ENCODE results near the gene OVCA2. TPM values are rescaled to one million over a fixed set of nuclear protein-coding genes. Genes with fewer than 3 reads are reported as not detected.

The OVCA2 gene
- polyA plus RNA-seq, 5 donors, result 6.8 to 17.5 (median 9.2) TPM

GRCh38 chr17:2051061-2051932 is 9.5 kb downstream of the OVCA2 start:
- DNase-seq, result no peak

- DNase-seq, result no peak
Measured at GRCh38 chr17:2051933-2052559, 10.2 kb downstream of the OVCA2 start.

- no peak for DNase-seq
Measured at GRCh38 chr17:2053380-2054261, 11.8 kb downstream of the OVCA2 start.

GRCh38 chr17:2054262-2054511 is 12.4 kb downstream of the OVCA2 start:
- DNase-seq, result no peak

GRCh38 chr17:2054512-2055291 is 12.9 kb downstream of the OVCA2 start, which contains the start of gene HIC1:
Gene HIC1, plus strand, starts transcription at chr17:2055103. Its CDS starts 1,588 bp downstream, at chr17:2056691.
- peak in 1 of 2 donors; percentile 81 for DNase-seq

GRCh38 chr17:2055292-2056205 is 13.7 kb downstream of the OVCA2 start:
- DNase-seq, result no peak

GRCh38 chr17:2056206-2057174 is 14.7 kb downstream of the OVCA2 start:
- DNase-seq, result peak in 1 of 2 donors; percentile 71

GRCh38 chr17:2057175-2057759 is 15.4 kb downstream of the OVCA2 start:
- no peak for DNase-seq

- no peak for DNase-seq
Measured at GRCh38 chr17:2057760-2058585, 16.2 kb downstream of the OVCA2 start.

GRCh38 chr17:2058586-2059546 is 17.0 kb downstream of the OVCA2 start:
- no peak for DNase-seq

- DNase-seq, result no peak
Measured at GRCh38 chr17:2059547-2060384, 17.9 kb downstream of the OVCA2 start.

GRCh38 chr17:2060385-2060658 is 18.5 kb downstream of the OVCA2 start:
- no peak for DNase-seq

GRCh38 chr17:2060681-2061440 is 19.0 kb downstream of the OVCA2 start:
- DNase-seq, result no peak

- no peak for DNase-seq
Measured at GRCh38 chr17:2061441-2061958, 19.7 kb downstream of the OVCA2 start.

All from right lung (tissue), 5 donors.